Kidney epithelial cell (primary cell): Measurements from ENCODE around the gene KSR1. TPM values are rescaled to one million over a fixed set of nuclear protein-coding genes. Genes with fewer than 3 reads are reported as not detected.
"Not testable (repeated sequence)": the region's sequence is repeated elsewhere in the genome, so short reads cannot be mapped to it uniquely, and the experiment has no call there.

Experiments
- DNase-seq: peaks from one replicate; pipeline ENCODE4 v3.0.0-alpha.2; 2010; ENCODE audit warnings: low read depth
- H3K27me3 ChIP-seq: 2 replicates; pipeline ENCODE4 v1.6.0; 2011; ENCODE audit warnings: low read length; ENCODE audit not compliant: control insufficient read depth, insufficient read depth
- H3K36me3 ChIP-seq: 2 replicates; pipeline ENCODE4 v1.5.1; 2011; ENCODE audit warnings: low read length; ENCODE audit not compliant: control insufficient read depth, insufficient read depth
- H3K4me3 ChIP-seq: 2 replicates; pipeline ENCODE4 v1.5.1; 2011; ENCODE audit warnings: low read depth, mild to moderate bottlenecking, control low read depth, low read length
- total RNA-seq: library from RNA; depleted of rRNA; stranded (reverse); fragments of >200 nt; gene quantifications from 2 replicates; pipeline ENCODE4 v1.2.3, GENCODE V29; 2015
- TF ChIP-seq, protein P1 (sequence below): IDR thresholded peaks from 2 replicates; pipeline ENCODE4 v1.5.1; 2011; ENCODE audit warnings: mild to moderate bottlenecking, moderate library complexity, low read length, control low read depth, inconsistent platforms; ENCODE audit not compliant: insufficient read depth, poor library complexity, severe bottlenecking

The KSR1 gene
- total RNA-seq, 1 donor from 2014 or later: 11.2 TPM

DNA sequence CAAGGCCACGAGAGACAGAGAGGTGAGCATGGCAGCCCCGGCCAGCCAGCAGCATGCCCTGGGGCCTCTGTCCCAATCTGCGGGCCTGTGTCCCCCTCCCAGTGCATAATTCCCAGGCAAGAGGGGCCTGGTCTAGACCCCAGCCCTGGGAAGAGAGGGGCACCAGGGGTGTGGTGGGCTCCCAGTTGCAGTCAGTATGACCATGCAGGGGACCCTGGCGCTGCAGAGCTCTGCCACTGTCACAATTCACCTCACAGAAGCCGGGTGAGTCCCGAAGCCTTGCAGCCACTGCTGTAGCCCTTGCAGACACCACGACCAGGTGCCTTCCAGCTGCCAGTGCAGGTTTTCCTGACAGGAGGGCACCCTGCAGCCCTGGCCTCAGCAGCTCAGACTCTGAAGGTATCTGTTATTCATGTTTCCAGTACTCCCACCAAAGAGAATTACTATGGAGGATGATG lies 25.8 kb upstream of the KSR1 start:
- TF ChIP-seq, protein P1, sequence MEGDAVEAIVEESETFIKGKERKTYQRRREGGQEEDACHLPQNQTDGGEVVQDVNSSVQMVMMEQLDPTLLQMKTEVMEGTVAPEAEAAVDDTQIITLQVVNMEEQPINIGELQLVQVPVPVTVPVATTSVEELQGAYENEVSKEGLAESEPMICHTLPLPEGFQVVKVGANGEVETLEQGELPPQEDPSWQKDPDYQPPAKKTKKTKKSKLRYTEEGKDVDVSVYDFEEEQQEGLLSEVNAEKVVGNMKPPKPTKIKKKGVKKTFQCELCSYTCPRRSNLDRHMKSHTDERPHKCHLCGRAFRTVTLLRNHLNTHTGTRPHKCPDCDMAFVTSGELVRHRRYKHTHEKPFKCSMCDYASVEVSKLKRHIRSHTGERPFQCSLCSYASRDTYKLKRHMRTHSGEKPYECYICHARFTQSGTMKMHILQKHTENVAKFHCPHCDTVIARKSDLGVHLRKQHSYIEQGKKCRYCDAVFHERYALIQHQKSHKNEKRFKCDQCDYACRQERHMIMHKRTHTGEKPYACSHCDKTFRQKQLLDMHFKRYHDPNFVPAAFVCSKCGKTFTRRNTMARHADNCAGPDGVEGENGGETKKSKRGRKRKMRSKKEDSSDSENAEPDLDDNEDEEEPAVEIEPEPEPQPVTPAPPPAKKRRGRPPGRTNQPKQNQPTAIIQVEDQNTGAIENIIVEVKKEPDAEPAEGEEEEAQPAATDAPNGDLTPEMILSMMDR: no peak
- H3K27me3 ChIP-seq: no peaks in the 10 kb centered on the region
- H3K36me3 ChIP-seq: no peaks in the 10 kb centered on the region
- no peak overlapping the region for H3K4me3 ChIP-seq
- DNase-seq: no peak

DNA sequence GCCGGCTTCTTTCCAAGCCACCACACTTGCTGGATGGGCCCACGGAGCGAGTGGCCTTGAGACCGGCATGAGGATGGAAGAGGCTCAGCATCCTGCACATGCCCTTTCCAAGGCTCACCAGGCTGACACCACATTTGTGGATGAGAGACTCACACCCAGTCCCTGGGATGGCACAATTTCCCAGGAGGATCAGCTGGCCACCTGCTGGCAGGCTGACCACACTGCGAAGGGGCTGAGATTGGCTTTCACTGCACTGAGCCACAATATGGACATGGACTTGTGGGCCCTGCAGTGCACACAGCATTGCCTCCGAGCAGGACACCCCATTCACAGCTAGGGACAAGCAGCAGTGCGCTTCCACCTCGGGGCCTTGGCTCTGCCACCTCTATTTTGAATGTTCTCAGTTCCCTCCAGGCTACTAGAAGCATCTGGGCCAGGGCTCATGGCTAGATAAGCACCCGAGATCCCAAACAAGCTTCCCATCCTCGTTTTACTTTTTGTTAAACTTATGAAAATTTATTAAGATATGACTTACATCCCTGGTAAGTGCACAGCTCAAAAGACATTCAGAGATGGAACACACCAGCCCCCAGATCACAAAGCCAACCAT lies 25.3 kb upstream of the KSR1 start:
- TF ChIP-seq, protein P1: peak; percentile 88
- Histone ChIP-seq H3K27me3 (no peaks in the 10 kb centered on the region), H3K36me3 (no peaks in the 10 kb centered on the region), H3K4me3 (no peak overlapping the region)
- no peak for DNase-seq

DNA sequence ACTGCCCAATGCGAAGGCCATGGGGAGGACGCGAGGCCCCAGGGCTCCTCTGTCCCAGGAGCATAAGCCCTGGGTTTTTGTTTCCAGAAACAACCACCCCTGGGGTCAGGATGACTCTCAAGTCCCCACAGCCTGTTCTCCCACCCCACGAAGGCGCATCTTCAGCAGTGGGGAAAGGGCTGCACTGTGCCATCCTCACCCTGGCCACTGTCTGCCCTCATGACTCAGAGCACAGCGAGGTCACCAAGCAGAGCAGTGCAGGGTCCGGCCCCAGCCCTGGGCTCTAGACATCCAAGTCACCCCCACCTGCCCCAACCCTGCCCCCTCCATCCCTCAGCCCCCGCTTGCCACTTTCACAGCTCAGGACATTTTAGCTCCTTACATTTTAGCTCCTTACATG lies 22.7 kb upstream of the KSR1 start:
- no peak overlapping the region for H3K4me3 ChIP-seq
- H3K27me3 ChIP-seq: no peaks in the 10 kb centered on the region
- no peaks in the 10 kb centered on the region for H3K36me3 ChIP-seq
- DNase-seq: no peak
- TF ChIP-seq, protein P1: no peak

DNA sequence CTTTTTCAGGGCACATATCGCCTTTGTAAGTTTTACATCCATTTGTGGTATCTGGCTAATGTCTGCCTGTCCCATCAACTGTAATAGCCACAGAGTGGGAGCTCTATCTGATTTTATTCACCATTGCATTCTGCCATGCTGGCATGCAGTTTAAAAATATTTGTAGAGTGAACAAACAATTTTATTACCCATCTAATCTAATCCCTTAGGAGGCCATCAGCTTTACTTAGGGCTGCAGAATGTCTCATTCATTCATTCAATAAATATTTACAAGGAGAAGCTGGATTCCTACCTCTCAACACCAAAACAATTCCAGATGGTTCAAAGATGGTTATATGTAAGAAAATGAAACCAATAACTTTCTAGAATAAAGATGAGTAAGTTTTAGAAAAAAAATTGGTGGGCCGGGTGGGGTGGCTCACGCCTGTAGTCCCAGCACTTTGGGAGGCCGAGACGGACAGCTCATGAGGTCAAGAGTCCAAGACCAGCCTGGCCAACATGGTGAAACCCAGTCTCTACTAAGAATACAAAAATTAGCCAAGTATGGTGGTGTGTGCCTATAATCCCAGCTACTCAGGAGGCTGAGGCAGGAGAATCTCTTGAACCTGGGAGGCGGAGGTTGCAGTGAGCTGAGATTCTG lies 20.7 kb upstream of the KSR1 start:
- H3K36me3 ChIP-seq, H3K27me3 ChIP-seq, H3K4me3 ChIP-seq, DNase-seq: not testable (repeated sequence)

DNA sequence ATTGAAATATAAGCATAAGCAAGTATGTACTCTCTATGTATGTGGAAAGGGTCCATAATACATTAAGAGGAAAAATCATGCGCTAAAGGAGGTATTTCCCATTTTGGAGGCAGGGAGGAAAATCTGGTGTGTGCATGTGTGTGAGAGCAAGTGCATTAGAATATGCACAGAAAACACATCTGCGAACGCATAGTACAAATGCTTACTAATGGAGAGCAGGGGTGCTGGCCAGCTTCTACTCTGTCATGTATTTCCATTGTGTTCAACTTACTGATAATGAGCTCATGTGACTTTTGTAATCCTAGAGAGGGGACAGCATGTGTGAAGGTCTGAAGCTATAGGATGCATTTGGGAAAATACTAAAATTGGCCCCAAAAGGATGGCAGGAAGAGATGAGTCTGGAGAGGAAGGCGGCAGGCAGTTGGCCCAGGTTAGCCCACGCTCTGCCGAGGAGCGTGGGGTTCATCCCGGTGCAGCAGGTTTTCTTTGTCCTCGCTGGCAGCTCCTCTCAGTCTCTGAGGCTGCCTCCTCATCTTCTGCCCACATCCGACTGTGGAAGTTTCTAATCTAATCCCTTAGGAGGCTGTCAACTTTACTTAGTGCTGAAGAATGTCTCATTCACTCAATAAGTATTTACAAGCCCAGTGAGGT lies 17.8 kb upstream of the KSR1 start:
- H3K4me3 ChIP-seq: no peak overlapping the region
- H3K27me3 ChIP-seq: no peaks in the 10 kb centered on the region
- H3K36me3 ChIP-seq: no peaks in the 10 kb centered on the region
- no peak for DNase-seq
- TF ChIP-seq, protein P1: no peak

DNA sequence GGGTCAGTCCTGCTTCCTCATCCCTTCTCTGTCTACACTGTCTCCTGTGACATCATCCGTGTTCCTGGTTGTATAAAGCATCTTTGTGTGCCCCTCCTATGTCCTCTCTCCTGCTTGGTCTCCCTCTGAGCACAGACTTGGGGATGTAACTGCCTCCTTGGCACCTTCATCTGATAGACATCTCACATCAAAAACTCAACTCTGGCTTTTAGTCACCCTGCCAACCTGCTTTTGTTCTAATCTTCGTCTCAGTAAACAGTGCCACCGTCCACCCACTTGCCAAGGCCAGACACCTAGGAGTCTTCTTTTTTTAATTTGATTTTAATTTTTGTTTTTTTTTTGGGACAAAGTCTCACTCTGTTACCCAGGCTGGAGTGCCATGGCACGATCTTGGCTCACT lies 16.9 kb upstream of the KSR1 start:
- DNase-seq: no peak
- Histone ChIP-seq H3K36me3 (no peaks in the 10 kb centered on the region), H3K4me3 (no peak overlapping the region), H3K27me3 (no peaks in the 10 kb centered on the region)
- TF ChIP-seq, protein P1: no peak
